Ammon's horn (tissue), 1 donor: ENCODE measurements around the gene AKR1D1.
"Not testable (repeated sequence)": the region's sequence is repeated elsewhere in the genome, so short reads cannot be mapped to it uniquely, and the experiment has no call there.

Experiments used
- DNase-seq: peaks from one replicate; pipeline ENCODE4 v3.0.0-alpha.2; 2016; ENCODE audit warnings: low spot score

The AKR1D1 gene

DNA sequence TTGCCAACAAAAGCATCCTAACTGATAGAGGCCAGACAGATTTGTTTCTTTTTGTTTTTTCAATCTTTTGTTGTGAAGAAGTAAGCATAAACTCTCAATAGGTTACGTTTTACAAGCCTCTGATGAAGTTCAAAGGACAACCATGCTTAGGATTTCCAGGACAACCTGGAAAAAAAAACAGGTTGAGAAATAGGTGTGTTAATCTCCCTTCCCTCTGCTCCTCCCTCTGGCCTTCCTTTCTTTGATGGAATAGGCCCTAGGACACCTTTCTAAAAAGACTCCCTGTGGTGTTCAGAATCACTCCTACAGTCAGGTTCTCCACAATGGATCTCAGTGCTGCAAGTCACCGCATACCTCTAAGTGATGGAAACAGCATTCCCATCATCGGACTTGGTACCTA, at the start of gene AKR1D1:
AKR1D1 (plus strand) TSS at position 264 of the 400 bp plus-strand sequence; CDS start at position 324, 60 bp downstream.
- DNase-seq, result no peak

- DNase-seq, result no peak
Observed at GRCh38 chr7:138027100-138027499, 49.2 kb upstream of the AKR1D1 start.

DNA sequence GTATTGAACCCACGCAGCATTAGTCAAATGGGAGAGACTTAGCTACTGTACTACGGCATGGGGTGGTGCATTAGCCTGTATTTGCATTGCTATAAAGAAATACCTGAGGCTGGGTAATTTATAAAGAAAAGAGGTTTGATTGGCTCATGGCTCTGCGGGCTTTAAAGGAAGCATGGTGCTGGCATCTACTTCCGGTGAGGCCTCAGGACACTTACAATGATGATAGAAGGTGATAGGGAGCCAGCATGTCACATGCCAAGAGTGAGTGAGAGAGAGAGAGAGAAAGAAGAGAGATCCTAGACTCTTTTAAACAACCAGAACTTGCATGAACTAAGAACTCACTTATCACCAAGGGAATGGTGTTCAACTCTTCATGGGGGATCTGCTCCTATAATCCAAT, 47.1 kb upstream of the AKR1D1 start:
- no peak for DNase-seq

DNA sequence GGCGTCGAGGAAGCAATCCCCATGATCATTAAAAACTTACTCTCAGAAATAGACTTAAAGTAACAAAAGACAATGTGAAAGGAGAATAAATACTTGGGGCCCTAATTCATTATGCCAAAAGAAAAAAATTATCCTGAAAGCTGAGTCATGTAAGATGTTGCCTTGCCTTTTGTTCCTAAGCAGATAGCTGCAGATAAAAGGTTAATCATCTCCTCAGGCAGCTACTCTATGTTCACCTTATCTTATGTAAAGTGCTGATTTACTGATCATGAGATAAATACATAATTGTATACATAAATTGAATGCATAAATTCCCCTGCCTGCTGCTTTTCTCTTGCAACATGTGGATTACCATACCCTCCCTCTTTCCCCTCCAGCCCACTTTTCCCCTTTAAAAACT, 46.3 kb upstream of the AKR1D1 start:
- DNase-seq, result no peak

DNA sequence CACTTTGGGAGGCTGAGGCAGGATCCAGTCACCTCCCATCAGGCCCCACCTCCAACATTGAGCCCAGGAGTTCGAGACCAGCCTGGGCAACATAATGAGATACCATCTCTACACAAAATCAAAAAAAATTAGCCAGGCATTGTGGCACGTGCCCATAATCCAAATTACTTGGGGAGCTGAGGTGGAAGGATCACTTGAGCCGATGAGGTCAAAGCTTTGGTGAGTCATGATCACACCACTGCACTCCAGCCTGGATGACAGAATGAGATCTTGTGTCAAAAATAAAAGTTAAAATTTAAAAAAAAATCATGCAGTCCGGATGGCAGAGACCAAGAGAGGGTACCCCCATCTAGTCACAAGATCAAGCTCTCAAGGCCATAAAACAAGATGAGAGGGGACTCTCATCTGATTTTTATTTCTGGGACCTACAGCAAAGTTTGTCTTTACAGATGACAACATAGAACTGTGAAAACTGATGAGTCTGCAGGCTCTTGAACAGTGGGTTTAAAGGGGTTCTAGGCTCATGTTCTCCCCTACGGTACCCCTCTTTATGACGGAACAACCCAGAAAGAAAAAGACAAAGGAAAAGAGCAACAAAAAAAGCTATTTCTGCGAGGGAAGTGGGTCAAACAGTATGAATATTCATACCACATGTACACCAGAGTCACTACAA, 45.4 kb upstream of the AKR1D1 start:
- no peak for DNase-seq

DNA sequence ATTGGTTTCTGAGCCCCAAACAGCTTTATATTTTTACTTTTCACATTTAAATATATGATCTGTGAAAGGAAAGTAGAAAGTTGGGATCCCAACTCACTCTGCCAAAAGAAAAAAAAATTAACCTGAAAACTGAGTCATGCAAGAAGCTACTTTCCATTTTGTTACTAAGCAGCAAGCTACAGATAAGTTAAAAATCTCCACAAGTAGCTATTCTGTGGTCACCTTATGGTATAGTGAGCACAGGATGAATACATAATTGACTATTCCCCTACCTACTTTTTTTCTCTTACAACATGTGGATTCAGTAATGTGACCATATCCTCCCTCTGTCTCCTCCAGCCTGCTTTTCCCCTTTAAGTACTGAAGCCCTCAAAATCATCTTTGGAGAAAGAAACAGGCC, 44.1 kb upstream of the AKR1D1 start:
- no peak for DNase-seq

DNA sequence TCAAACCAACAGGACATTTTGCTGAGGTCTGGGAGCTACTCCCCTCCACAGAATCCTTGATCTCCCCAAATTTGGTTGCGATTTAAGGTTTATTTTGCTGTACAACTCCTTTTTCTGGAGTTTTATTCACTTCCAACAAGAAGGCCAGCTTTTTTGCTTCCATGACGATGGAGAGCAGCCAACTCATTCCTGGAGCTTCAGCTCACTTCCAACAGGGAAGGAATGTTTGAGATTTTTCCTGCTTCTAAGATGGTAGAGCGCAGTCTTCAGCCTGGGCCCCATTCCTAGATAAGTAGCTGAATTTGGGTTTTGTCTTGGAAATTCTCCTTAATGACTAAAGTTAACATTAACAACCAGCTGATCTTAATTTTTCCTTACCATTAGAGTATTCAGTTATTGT, 43.5 kb upstream of the AKR1D1 start:
- DNase-seq, result no peak

DNA sequence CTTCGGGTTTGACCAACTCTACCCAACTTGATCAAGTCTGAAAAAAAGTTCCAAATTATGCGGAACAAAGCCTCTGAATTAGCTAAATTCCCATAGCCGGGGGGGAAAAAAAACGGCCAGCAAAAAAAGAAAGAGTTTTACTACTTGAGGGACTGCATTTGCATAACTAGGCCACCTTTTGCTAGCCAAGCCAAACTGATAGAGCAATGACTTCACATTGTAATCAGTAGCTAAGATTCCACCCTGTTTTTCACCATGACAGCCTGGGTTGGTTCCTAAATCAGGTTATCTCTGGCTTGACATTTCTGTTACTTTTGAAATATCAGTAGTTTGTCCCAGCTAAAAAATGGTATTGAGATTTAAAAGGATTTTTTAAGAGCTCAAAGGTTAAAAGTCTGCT, 43.0 kb upstream of the AKR1D1 start:
- DNase-seq, result no peak

DNA sequence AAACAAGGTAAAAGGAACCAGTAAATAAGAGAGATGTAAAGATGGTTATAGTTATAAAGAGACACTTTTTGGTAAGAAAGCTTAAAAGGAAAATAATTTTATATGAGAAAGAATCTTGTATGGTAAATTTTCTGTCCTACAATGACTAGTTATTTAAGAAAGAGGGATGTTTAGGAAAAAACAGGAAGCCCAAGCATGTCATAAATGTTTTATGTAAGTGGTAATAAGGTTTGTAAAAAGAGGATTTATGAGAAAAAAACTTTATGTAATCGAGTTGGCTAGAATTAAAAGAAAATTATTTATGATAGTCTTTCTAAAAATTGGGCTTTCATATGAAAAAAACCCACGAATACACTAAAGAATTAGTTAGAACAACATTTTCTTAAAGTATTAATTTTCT, 40.1 kb upstream of the AKR1D1 start:
- DNase-seq, result no peak

DNA sequence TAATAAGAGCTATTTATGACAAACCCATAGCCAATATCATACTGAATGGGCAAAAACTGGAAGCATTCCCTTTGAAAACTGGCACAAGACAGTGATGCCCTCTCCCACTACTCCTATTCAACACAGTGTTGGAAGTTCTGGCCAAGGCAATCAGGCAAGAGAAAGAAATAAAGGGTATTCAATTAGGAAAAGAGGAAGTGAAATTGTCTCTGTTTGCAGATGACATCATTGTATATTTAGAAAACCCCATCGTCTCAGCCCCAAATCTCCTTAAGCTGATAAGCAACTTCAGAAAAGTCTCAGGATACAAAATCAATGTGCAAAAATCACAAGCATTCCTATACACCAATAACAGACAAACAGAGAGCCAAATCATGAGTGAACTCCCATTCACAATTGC, 36.2 kb upstream of the AKR1D1 start:
- DNase-seq, result not testable (repeated sequence)

DNA sequence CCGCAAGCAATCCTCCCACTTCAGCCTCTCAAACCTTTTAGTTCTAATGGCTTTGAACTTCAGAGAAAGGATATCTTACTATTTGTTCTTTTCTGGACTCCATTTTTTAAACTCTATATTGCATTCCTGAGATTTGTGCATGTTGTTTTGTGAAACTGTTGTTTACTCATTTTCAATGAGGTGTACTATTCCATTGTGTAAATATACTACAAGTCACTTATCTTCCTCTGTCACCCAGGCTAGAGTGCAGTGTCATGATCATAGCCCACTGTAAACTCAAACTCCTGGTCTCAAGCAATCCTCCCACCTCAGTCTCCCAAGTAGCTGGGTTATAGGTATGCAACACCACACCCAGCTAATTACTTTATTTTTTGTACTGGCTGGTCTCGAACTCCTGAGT, 31.4 kb upstream of the AKR1D1 start:
- DNase-seq, result no peak

- DNase-seq, result no peak
Observed at GRCh38 chr7:138047907-138048306, 28.4 kb upstream of the AKR1D1 start.

DNA sequence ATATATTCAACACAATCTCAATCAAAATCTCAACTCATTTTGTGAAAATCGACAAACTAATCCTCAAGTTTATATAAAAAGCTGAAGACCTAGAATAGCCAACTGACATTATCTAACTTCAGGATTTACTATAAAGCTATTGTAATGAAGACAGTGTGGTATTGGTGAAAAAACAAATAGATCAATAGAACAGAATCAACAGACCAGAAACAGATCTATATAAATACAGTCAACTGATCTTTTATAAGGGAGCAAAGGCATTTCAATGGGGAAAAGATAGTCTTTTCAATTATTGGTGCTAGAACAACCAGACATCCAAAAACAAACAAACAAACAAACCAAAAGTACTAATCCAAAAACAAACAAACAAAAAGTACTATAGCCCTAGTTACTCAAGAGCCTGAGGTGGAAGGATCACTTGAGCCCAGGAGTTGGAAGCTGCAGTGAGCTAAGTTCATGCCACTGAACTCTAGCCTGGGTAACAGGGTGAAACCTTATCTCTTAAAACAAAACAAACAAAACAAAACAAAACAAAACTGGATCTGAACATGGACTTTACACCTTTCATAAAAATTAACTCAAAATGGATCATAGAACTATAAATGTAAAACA, 26.6 kb upstream of the AKR1D1 start:
- no peak for DNase-seq

GRCh38 chr7:138051712-138052247, 24.5 kb upstream of the AKR1D1 start:
- not testable (repeated sequence) for DNase-seq

DNA sequence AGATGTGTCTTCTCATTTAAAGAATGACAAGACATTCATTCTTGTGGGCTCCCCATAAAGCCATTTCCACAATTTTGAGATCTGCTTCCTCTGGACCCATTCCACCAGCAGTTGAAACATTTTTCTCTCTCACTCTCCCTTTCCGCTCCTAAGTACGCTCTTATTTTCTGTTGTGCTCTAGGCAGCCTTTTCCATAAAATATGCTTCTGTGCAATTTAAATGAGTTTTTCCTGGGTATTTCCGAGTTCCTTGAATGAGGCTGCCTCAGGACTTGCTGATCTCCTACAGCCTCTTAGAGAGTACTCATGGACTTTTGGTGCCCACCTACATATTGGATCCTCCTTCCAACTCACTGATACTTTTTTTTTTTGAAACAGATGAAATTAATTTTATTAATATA, 23.6 kb upstream of the AKR1D1 start:
- DNase-seq, result no peak

DNA sequence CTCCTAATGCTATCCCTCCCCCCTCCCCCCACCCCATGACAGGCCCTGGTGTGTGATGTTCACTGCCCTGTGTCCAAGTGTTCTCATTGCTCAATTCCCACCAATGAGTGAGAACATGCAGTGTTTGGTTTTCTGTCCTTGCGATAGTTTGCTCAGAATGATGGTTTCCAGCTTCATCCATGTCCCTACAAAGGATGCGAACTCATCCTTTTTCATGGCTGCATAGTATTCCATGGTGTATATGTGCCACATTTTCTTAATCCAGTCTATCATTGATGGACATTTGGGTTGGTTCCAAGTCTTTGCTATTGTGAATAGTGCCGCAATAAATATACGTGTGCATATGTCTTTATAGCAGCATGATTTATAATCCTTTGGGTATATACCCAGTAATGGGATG, 20.6 kb upstream of the AKR1D1 start:
- not testable (repeated sequence) for DNase-seq

DNA sequence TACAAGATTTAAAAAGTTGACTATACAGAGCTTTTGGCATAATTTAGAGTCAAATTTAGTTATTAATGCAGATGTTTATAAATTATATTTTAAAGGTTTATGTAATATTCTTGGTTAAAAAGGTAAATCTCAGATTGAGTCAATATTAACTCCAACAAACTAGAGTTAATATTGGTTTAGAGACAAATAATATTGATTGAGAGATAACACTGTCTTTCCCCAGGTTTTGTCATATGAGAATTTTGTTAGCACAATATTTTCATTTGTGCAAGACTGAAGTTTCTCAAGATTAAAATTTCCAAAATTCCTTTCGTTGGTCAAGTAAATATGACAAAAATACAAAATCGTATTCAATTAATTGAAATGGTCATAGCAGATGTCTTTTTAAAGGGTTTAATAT, 12.9 kb upstream of the AKR1D1 start:
- DNase-seq, result no peak

- DNase-seq, result no peak
Observed at GRCh38 chr7:138064856-138065357, 11.4 kb upstream of the AKR1D1 start.

DNA sequence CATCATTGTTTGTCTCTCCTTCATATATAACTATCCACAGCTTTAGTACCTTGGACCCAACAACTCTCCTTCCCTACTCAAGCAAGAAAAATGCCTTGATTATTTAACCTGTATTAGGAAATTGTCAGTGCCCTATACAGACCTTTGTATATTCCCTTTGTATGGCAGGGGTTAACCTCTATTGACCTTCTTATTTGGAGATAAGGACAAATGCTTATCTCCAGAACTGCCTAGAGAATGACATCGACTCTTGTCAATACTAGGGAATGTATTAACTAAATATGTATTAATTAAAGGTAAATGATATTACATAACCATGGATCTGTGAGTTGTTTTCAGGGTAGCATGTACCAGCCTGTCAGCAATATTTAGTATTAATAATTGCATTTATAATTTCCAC, 10.4 kb upstream of the AKR1D1 start:
- no peak for DNase-seq

- DNase-seq, result no peak
Observed at GRCh38 chr7:138066954-138067394, 9.3 kb upstream of the AKR1D1 start.

DNA sequence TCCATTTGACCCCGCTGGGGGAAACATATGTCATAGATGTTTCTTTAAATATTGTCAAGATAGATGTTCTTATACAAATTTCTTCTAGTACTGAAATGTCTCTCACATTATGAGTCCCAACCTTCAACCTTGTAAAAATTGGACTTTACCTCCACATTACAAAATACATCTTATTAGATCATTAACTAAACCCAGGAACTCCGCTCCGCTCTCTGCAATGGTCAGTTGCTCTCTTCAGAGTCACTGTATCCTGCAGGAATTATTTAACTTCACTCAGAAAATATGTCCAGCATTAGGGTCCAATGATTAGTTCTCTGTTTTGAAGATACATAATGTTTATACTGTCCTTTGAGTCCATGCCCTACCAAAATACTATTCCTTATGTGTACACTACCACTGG, 8.5 kb upstream of the AKR1D1 start:
- DNase-seq, result no peak

GRCh38 chr7:138070908-138071307, 5.4 kb upstream of the AKR1D1 start:
- no peak for DNase-seq

- no peak for DNase-seq
Observed at GRCh38 chr7:138072726-138073125, 3.5 kb upstream of the AKR1D1 start.

DNA sequence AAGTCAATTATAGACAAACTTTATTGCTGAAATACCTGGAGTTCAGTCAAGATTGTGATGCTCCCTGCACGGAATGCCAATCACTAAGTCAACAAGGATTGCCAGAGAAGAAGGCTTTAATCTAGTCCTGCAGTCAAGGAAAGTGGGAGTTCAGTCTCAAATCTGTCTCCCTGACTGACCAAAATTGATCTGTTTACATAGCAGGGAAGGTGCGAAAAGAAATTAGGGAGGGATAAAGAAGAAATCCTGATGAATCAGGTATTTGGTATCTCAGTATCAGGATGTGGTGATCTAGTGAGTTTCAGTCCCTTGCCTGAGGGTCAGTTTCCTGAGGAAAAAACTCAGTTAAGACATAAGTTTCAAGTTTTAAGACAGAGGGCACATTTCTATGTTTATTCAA, 2.1 kb upstream of the AKR1D1 start:
- DNase-seq, result no peak
